HEK293T (cell line): Measurements from ENCODE around the gene PIP5K1C.

Experiments
- CTCF ChIA-PET: fragments of 350-600 bp; formaldehyde crosslinking; extraction: SDS; loops from one replicate; lab custom pipeline; 2021; ENCODE audit warnings: antibody characterized with exemption, inconsistent platforms; lab: Yijun Ruan, JAX
- POLR2A ChIA-PET: fragments of 350-600 bp; formaldehyde crosslinking; extraction: SDS; loops from one replicate; lab custom pipeline; 2020; ENCODE audit warnings: antibody characterized with exemption, inconsistent platforms; lab: Yijun Ruan, JAX
- DNase-seq: peaks from one replicate; pipeline ENCODE4 v3.0.0; 2012; ENCODE audit warnings: mixed read lengths; ENCODE audit errors: extremely low spot score
- ARNT ChIP-seq: fragments of 450-650 bp; IDR thresholded peaks from 2 replicates; pipeline ENCODE4 v1.6.1; 2017; ENCODE audit warnings: mild to moderate bottlenecking
- BHLHE40 ChIP-seq: fragments of 450-650 bp; IDR thresholded peaks from 2 replicates; pipeline ENCODE4 v1.6.1; 2016; ENCODE audit warnings: mild to moderate bottlenecking, moderate library complexity, borderline replicate concordance
- CTBP1 ChIP-seq: fragments of 450-650 bp; IDR thresholded peaks from 2 replicates; pipeline ENCODE4 v1.6.1; 2016; ENCODE audit warnings: borderline replicate concordance
- ELF4 ChIP-seq: fragments of 450-650 bp; IDR thresholded peaks from 2 replicates; pipeline ENCODE4 v1.6.1; 2017; ENCODE audit warnings: antibody characterized with exemption
- FOXA1 ChIP-seq: fragments of 450-650 bp; IDR thresholded peaks from 2 replicates; pipeline ENCODE4 v1.6.1; 2016; ENCODE audit warnings: mild to moderate bottlenecking
- FOXK2 ChIP-seq: fragments of 450-650 bp; IDR thresholded peaks from 2 replicates; pipeline ENCODE4 v1.6.1; 2016; ENCODE audit warnings: mild to moderate bottlenecking
- FOXM1 ChIP-seq: fragments of 450-650 bp; IDR thresholded peaks from 2 replicates; pipeline ENCODE4 v1.6.1; 2017; ENCODE audit warnings: mild to moderate bottlenecking, borderline replicate concordance
- HDGF ChIP-seq: fragments of 450-650 bp; IDR thresholded peaks from 2 replicates; pipeline ENCODE4 v1.6.1; 2017; ENCODE audit warnings: antibody characterized with exemption, borderline replicate concordance
- L3MBTL2 ChIP-seq: fragments of 450-650 bp; conservative IDR thresholded peaks from 2 replicates; pipeline ENCODE4 v1.6.1; 2016; ENCODE audit warnings: mild to moderate bottlenecking
- LEF1 ChIP-seq: fragments of 450-650 bp; IDR thresholded peaks from 2 replicates; pipeline ENCODE4 v1.6.1; 2017; ENCODE audit warnings: mild to moderate bottlenecking, borderline replicate concordance
- NFRKB ChIP-seq: fragments of 450-650 bp; IDR thresholded peaks from 2 replicates; pipeline ENCODE4 v1.6.1; 2016; ENCODE audit warnings: mild to moderate bottlenecking, moderate library complexity
- SP1 ChIP-seq: fragments of 450-650 bp; IDR thresholded peaks from 2 replicates; pipeline ENCODE4 v1.6.1; 2017
- SUZ12 ChIP-seq: fragments of 450-650 bp; IDR thresholded peaks from 2 replicates; pipeline ENCODE4 v1.6.1; 2016; ENCODE audit warnings: mild to moderate bottlenecking
- TARDBP ChIP-seq: fragments of 450-650 bp; IDR thresholded peaks from 2 replicates; pipeline ENCODE4 v1.6.1; 2016
- ZNF384 ChIP-seq: fragments of 450-650 bp; IDR thresholded peaks from 2 replicates; pipeline ENCODE4 v1.6.1; 2016
- TF ChIP-seq, protein P1 (sequence below): fragments of 450-650 bp; IDR thresholded peaks from 2 replicates; pipeline ENCODE4 v1.6.1; 2016

The PIP5K1C gene

DNA sequence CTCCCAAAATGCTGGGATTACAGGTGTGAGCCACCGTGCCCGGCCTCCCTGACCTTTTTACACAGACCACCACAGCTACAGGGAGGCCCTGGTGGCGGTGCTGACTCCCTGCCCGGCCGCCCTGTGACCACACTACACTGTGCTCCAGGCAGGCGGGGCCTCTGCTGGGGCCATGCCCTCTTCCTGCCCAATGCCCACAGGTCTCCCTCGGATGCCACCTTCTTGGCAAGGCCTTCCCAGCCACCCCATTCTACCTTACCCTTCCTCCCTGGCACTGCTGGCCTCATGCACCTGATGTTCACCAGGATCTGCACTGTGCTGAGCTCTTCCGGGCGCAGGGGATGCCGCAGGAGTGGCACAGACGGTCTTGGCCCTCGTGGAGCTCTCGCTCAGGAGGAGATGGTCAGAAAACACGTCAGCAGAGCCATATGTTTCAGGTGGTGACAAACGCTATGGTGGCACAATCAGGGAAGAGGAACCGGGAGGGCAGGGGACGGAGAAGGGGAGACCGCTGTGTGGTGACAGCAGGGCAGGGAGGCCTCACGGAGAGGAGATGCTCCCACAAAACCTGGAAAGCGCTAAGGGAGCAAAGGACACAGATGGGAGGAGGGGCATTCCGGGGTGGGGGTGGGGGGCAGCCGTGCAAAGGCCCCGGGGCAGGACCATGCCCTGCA lies 4.1 kb downstream of the PIP5K1C start:
- ChIA-PET POLR2A (no interaction called here), CTCF (no interaction called here)
- TF ChIP-seq FOXK2 (no peak), NFRKB (no peak), FOXA1 (no peak)
- DNase-seq: no peak

DNA sequence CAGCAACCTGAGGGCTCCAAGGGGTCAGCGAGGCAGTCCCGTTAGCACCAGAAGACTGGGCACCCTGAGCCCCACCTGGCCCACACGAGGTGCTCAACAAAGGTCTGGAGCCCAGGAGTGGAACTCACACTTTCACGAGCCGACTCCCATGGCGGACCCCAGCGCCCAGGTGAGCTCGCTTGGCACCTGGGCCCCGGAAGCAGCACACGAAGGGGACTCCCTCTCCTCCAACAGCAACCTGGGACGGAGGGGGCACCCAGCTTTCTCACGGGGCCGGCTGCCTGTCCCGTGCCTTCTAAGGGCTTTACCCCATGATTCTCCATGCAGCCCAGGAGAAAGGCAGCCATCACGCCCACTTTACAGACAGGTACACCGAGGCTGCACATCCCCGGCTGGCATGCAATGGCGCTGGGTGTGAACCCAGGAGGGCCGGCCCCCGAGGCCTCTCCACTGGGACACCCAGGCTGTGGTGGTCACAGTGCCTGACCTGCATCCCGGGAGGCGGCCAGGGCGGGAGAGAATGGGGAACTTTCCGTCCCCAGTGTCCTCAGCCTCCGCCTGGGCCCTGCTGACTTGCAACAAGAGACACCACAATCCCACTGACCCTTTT lies 5.0 kb downstream of the PIP5K1C start:
- ChIA-PET CTCF (no interaction called here), POLR2A (no interaction called here)
- DNase-seq: no peak
- TF ChIP-seq ARNT (no peak), FOXA1 (no peak)

DNA sequence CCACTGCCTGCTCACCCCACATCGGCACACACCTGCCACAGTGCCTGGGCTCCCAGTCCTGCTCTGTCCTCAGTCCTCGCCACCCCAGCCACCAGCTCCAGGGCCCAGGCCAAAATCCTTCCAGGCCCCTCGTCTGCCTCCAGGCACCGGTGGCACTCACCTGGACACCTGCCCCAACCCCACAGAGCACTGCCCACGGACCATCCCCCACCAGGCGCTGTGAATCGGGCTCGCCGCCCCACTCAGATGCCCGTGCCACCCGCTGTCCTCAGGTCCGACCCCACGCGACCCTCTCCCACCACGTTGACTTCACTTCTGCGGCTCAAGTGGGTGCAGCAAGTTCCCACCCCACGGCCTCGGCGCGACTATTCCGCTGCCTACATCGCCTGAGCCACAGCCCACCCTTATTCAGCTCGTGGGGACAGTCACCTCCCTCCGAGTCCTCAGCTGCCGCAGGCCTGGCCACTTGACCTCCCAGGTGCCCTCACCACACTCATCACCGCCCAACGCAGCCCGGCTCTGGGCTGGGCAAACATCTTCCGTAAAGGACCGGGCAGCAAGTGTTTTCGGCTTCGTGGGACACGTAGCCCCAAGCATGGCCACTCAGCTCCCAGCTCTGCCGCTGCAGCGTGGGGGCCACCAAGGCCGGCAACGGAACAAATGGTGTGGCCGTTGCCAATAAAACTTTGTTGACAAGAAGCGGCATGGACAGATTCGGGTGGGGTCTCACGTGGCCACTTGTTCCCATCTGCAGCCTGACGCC lies 5.7 kb downstream of the PIP5K1C start:
- DNase-seq: no peak
- TF ChIP-seq, protein P1, sequence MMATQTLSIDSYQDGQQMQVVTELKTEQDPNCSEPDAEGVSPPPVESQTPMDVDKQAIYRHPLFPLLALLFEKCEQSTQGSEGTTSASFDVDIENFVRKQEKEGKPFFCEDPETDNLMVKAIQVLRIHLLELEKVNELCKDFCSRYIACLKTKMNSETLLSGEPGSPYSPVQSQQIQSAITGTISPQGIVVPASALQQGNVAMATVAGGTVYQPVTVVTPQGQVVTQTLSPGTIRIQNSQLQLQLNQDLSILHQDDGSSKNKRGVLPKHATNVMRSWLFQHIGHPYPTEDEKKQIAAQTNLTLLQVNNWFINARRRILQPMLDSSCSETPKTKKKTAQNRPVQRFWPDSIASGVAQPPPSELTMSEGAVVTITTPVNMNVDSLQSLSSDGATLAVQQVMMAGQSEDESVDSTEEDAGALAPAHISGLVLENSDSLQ: no peak
- TF ChIP-seq NFRKB: no peak
- no peak for TF ChIP-seq LEF1
- ChIA-PET POLR2A (no interaction called here), CTCF (no interaction called here)

DNA sequence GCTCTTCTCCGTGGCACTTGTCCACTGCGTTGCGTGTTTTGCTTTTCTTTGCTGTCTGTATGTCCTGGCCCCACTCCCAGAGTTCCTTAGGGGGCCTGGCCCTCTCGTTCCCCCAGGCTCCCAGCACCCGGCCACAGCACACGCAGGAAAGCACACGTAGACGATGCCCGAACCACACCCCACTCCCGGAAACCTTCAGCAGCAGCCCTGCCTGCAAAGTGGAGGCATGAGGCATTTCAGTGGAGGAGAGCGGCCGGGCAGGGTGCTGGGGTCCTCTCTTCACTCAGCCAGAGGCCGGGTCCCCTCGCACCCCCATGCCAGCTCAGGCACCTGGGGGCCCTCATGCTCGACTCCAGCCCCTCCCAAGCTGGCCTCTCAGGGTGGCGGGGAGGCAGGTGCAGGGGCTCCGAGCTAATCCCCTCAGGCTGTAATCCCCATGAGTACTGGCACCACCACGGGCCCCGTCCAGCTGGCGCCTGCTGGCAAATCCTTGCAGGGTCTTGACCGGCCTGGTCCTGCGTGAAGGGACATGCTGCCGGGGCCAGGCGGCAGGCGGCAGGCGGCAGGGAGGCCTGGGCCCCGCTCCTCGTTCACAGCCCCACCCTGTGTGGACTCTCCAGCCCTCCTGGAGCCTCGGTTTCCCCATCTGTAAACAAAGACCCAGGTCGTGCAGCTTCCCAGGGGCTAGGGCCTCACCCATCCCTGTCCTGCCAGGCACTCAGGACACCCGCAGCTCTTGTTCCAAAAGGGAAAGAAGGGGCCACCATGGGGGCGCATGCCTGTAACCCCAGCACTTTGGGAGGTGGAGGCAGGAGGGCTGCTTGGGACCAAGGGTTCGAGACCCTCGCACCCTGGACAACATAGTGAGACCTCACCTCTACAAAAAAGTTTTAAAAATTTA lies 7.0 kb downstream of the PIP5K1C start:
- ChIA-PET CTCF (interaction anchor here (1.2 kb wide), 1 partner anchor 27 kb away, joined by 3 read pairs; no protein-coding TSS in a partner anchor), POLR2A (no interaction called here)
- DNase-seq: no peak
- TF ChIP-seq L3MBTL2: no peak
- TF ChIP-seq, protein P1: no peak
- TF ChIP-seq FOXM1: no peak
- TF ChIP-seq CTBP1: no peak
- no peak for TF ChIP-seq FOXA1
- TF ChIP-seq ELF4: no peak
- TF ChIP-seq SUZ12: no peak
- no peak for TF ChIP-seq BHLHE40
- no peak for TF ChIP-seq ZNF384
- TF ChIP-seq ARNT: no peak
- TF ChIP-seq NFRKB: no peak
- TF ChIP-seq SP1: no peak
- TF ChIP-seq TARDBP: no peak
- TF ChIP-seq LEF1: no peak
- no peak for TF ChIP-seq FOXK2
- no peak for TF ChIP-seq HDGF

DNA sequence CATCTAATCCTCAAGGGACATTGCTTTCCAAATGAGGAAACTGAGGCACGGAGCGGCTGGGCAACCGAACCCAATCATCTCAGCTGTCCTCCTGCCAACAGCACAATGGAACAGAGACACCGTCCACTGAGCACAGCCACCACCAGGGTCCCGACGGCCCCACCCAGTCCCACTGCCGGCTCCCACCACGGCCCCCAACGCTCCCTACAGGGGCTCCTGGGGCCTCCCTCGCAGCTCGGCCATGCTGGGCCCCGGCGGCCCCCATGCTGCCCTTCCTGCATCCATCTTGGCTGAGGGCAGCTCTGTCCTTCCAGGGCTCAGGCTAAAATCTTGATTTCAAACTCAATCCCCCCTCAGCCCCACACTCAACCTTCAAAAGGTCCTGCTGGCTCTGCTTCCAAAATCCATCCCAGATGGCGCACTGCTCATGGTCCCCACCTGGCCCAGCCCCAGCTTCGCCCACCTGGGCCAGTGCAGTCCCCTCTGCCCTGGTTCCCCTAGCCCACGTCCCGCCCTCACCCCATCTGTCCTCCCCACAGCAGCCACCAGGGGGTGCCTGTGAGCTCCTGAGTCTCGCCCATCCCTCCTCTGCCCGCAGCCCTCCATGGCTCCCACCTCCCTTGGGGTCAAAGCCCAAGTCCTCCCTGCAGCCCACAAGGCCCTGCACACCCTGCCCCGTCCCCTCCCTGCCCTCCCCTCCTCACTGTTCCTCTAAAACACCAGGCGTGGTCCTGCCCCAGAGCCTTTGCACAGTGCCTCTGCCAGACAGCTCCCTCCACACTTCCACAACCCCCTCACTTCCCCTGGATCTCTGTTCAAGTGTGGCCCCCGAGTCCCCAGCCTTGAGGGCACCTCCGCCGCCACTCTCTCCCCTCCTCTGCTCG lies 7.9 kb downstream of the PIP5K1C start:
- no peak for DNase-seq
- CTCF ChIA-PET: interaction anchor here (0.9 to 1.2 kb wide), 2 partner anchors 8 to 28 kb away, joined by 3 to 5 read pairs; no protein-coding TSS in a partner anchor
- POLR2A ChIA-PET: no interaction called here
- no peak for TF ChIP-seq HDGF
- TF ChIP-seq ZNF384: no peak
- TF ChIP-seq BHLHE40: no peak
- no peak for TF ChIP-seq LEF1
- TF ChIP-seq ELF4: no peak
- TF ChIP-seq CTBP1: no peak
- TF ChIP-seq FOXA1: no peak
- no peak for TF ChIP-seq SUZ12
- TF ChIP-seq NFRKB: no peak
- TF ChIP-seq L3MBTL2: no peak
- TF ChIP-seq ARNT: no peak
- no peak for TF ChIP-seq TARDBP
- TF ChIP-seq, protein P1: no peak
- TF ChIP-seq FOXM1: no peak
